Inflammatory macrophage (primary cell): Measurements from ENCODE around the gene CLTCL1.

Experiments used
- DNase-seq, 2 donors: peaks; one replicate each; pipeline ENCODE4 v3.0.0-alpha.2; 2020 to 2022

Gene CLTCL1

GRCh38 chr22:19129871-19130270 is 161.6 kb downstream of the CLTCL1 start:
- DNase-seq, result no peak
